ENCODE data around the gene TOE1. TPM values are rescaled to one million over a fixed set of nuclear protein-coding genes. Genes with fewer than 3 reads are reported as not detected.
"Not testable (repeated sequence)": the region's sequence is repeated elsewhere in the genome, so short reads cannot be mapped to it uniquely, and the experiment has no call there.

Gene TOE1
- total RNA-seq, 2 experiments from 2014 or later, result 54.8 to 54.9 TPM

DNA sequence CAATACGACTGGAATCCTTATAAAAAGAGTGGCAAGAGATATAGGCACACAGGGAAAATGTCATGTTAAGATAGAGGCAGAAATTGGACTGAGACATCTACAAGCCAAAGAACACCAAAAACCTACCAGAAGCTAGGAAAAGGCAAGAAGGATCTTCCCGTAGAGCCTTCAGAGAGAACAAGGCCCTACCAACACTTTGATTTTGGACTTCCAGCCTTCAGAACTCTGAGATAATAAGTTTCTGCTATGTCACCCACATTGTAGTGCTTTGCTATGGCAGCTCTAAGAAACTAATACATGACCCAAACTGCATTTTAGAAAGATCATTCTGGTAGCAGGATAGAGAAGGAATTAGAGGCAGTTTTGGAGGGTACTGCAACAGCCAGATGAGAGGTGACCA lies 24.3 kb downstream of the TOE1 start:
- Mint-ChIP-seq H3K4me1 (peaks cover 8% of the 10 kb centered on the region), H3K4me3 (no peak overlapping the region), H3K9me3 (no peaks in the 10 kb centered on the region), H3K36me3 (no peaks in the 10 kb centered on the region), H3K27ac (no peak overlapping the region), H3K27me3 (no peaks in the 10 kb centered on the region)
- DNase-seq, result no peak

- H3K4me3 Mint-ChIP-seq, result no peak overlapping the region
- no peak for DNase-seq
- H3K9me3 Mint-ChIP-seq, result no peaks in the 10 kb centered on the region
- peaks cover 6% of the 10 kb centered on the region for H3K4me1 Mint-ChIP-seq
- no peaks in the 10 kb centered on the region for H3K36me3 Mint-ChIP-seq
- no peaks in the 10 kb centered on the region for H3K27me3 Mint-ChIP-seq
- H3K27ac Mint-ChIP-seq, result no peak overlapping the region
Observed at GRCh38 chr1:45365051-45365450, 25.1 kb downstream of the TOE1 start.

DNA sequence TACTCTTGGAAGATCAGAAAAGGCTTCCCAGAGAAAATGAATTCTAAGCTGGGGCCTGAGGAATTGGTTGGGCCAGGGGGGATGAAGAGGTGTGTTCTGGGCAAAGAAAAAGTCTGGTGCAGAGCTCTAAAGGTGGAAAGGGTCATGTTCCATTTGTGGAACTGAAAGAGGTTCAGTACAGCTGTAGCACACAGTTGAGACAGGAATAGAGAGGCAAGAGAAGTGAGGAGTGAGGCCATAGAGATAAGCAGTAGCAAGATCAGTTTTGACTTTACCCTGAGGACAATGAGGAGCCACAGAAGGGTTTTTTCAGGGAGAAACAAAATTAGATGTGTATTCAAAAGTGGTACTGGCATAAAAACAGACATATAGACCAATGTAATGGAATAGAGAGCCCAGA lies 30.6 kb downstream of the TOE1 start:
- peaks cover 3% of the 10 kb centered on the region for H3K4me1 Mint-ChIP-seq
- H3K4me3 Mint-ChIP-seq, result no peak overlapping the region
- no peaks in the 10 kb centered on the region for H3K27me3 Mint-ChIP-seq
- no peaks in the 10 kb centered on the region for H3K36me3 Mint-ChIP-seq
- DNase-seq, result no peak
- H3K27ac Mint-ChIP-seq, result no peak overlapping the region
- H3K9me3 Mint-ChIP-seq, result no peaks in the 10 kb centered on the region

DNA sequence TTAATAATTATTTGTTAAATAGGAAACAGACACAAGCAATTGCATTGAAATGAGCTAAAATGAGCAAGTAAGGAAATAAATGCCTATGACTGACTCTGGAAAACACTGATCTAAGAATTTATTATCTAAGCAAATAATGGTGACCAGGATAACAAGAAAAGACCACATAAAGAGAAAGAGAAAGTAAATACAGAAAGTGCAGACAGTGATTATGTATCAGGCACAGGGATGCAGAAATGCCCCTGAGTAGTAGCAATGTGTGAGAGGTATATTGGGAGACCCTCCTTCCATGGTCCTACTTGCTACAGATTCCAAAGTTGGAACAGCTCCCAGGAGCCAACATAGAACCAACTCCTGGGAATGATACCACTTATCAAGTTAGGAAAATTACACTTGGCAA lies 33.6 kb downstream of the TOE1 start:
- no peak overlapping the region for H3K4me3 Mint-ChIP-seq
- H3K36me3 Mint-ChIP-seq, result peaks cover 2% of the 10 kb centered on the region
- H3K9me3 Mint-ChIP-seq, result no peaks in the 10 kb centered on the region
- no peak for DNase-seq
- no peak overlapping the region for H3K27ac Mint-ChIP-seq
- H3K4me1 Mint-ChIP-seq, result peaks cover 3% of the 10 kb centered on the region
- no peaks in the 10 kb centered on the region for H3K27me3 Mint-ChIP-seq

DNA sequence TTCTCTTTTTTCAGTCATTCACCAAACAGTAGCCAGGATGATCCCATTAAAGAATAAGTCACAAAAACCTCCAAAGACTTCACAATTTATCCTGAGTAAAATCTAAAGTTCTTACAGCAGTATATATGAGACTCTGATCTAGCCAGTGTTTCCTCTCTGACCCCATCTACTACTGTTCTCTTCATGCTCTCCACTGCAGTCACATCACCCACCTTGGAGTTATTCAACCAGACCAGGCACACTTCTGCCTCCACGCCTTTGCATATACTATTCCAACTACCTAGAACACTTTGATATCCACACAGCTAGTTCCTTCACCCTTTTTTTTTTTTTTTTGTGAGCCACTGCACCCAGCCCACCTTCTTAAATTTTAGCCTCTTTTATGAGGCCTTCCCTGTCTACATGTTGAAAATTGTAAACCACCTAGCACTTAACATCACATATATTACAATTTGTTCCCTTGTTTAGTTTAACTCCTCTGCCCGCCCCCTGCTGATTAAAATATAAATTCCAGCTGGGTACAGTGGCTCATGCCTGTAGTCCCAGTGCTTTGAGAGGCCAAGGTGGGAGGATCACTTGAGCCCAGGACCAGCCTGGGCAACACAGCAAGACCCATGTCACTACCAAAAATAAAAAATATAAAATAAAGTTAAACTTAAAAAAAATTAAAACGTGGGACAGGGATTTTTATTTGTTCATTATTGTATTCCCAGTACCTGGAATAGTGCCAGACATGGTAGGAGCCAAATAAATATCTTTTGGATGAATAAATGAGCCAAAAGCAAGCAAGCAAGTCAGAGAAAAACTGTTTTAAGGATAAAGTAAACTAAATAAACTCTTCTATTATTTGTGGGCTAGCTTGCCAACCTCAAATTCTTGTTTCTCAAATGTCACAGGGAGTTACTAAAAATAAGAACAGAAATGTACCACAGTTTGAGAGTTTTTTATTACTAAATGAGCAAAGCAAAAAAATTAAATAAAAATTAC lies 35.4 kb downstream of the TOE1 start:
- DNase-seq, result no peak
- peaks cover 3% of the 10 kb centered on the region for H3K4me1 Mint-ChIP-seq
- no peaks in the 10 kb centered on the region for H3K9me3 Mint-ChIP-seq
- peaks cover 2% of the 10 kb centered on the region for H3K36me3 Mint-ChIP-seq
- H3K27ac Mint-ChIP-seq, result no peak overlapping the region
- no peak overlapping the region for H3K4me3 Mint-ChIP-seq
- no peaks in the 10 kb centered on the region for H3K27me3 Mint-ChIP-seq

GRCh38 chr1:45378184-45378583 lies 38.2 kb downstream of the TOE1 start:
- no peak overlapping the region for H3K27ac Mint-ChIP-seq
- H3K9me3 Mint-ChIP-seq, result no peaks in the 10 kb centered on the region
- H3K27me3 Mint-ChIP-seq, result no peaks in the 10 kb centered on the region
- no peak for DNase-seq
- no peaks in the 10 kb centered on the region for H3K4me1 Mint-ChIP-seq
- H3K4me3 Mint-ChIP-seq, result no peak overlapping the region
- peaks cover 2% of the 10 kb centered on the region for H3K36me3 Mint-ChIP-seq

GRCh38 chr1:45379524-45379923 lies 39.6 kb downstream of the TOE1 start:
- H3K36me3 Mint-ChIP-seq, result peaks cover 2% of the 10 kb centered on the region
- H3K9me3 Mint-ChIP-seq, result no peaks in the 10 kb centered on the region
- H3K4me1 Mint-ChIP-seq, result no peaks in the 10 kb centered on the region
- H3K4me3 Mint-ChIP-seq, result no peak overlapping the region
- DNase-seq, result no peak
- no peaks in the 10 kb centered on the region for H3K27me3 Mint-ChIP-seq
- no peak overlapping the region for H3K27ac Mint-ChIP-seq

DNA sequence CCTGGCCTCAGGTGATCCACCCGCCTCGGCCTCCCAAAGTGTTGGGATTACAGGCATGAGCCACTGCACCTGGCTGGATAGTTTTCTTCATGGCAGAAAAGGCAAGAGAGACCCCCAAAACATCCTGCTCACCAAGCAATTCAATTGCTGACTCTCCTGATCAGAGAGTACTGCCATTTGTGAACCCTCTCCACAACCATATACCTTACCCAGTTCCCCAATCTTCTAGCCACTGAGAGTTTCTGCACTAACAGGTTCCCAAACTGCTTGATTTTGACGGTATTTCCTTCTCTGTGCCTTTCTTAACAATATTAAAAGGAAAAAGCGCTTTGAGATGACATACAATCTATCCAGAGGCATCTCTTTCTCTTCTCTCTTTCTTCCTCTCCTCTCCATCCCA lies 40.2 kb downstream of the TOE1 start:
- DNase-seq, result no peak
- no peak overlapping the region for H3K27ac Mint-ChIP-seq
- no peaks in the 10 kb centered on the region for H3K4me1 Mint-ChIP-seq
- peaks cover 2% of the 10 kb centered on the region for H3K36me3 Mint-ChIP-seq
- no peaks in the 10 kb centered on the region for H3K9me3 Mint-ChIP-seq
- no peak overlapping the region for H3K4me3 Mint-ChIP-seq
- no peaks in the 10 kb centered on the region for H3K27me3 Mint-ChIP-seq

- H3K27me3 Mint-ChIP-seq, result no peaks in the 10 kb centered on the region
- peaks cover 2% of the 10 kb centered on the region for H3K36me3 Mint-ChIP-seq
- DNase-seq, result no peak
- no peaks in the 10 kb centered on the region for H3K9me3 Mint-ChIP-seq
- no peaks in the 10 kb centered on the region for H3K4me1 Mint-ChIP-seq
- no peak overlapping the region for H3K4me3 Mint-ChIP-seq
- H3K27ac Mint-ChIP-seq, result no peak overlapping the region
Observed at GRCh38 chr1:45380730-45381129, 40.8 kb downstream of the TOE1 start.

GRCh38 chr1:45381243-45381642 lies 41.3 kb downstream of the TOE1 start:
- DNase-seq, result no peak
- no peaks in the 10 kb centered on the region for H3K9me3 Mint-ChIP-seq
- H3K27ac Mint-ChIP-seq, result no peak overlapping the region
- H3K4me3 Mint-ChIP-seq, result no peak overlapping the region
- H3K4me1 Mint-ChIP-seq, result no peaks in the 10 kb centered on the region
- peaks cover 2% of the 10 kb centered on the region for H3K36me3 Mint-ChIP-seq
- H3K27me3 Mint-ChIP-seq, result no peaks in the 10 kb centered on the region

- Mint-ChIP-seq H3K36me3 (no peaks in the 10 kb centered on the region), H3K27ac (no peak overlapping the region), H3K4me3 (no peak overlapping the region), H3K27me3 (no peaks in the 10 kb centered on the region), H3K4me1 (no peaks in the 10 kb centered on the region), H3K9me3 (no peaks in the 10 kb centered on the region)
- no peak for DNase-seq
Observed at GRCh38 chr1:45383191-45383590, 43.2 kb downstream of the TOE1 start.

- H3K9me3 Mint-ChIP-seq, H3K4me3 Mint-ChIP-seq, H3K4me1 Mint-ChIP-seq, H3K27me3 Mint-ChIP-seq, DNase-seq, H3K27ac Mint-ChIP-seq, H3K36me3 Mint-ChIP-seq: not testable (repeated sequence)
Observed at GRCh38 chr1:45384213-45384612, 44.2 kb downstream of the TOE1 start.

DNA sequence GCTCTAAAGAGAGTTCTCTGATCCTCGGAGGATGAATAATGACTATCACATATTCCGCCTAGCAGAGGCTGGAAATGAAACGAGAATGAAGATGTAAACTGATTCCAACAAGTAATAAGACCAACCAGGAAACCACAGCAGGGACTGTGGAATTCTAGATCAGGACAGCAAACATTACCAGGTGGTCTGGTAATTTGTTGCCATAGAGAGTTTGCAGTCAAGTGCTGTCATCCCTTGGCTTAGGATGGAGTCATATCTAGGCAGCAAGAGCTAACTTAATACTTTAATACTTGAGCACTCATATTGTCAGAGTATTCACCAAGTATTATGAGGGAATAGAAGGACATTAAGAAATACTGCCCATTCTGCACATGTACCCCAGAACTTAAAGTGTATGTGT lies 45.3 kb downstream of the TOE1 start:
- no peaks in the 10 kb centered on the region for H3K4me1 Mint-ChIP-seq
- no peak for DNase-seq
- H3K36me3 Mint-ChIP-seq, result no peaks in the 10 kb centered on the region
- no peak overlapping the region for H3K4me3 Mint-ChIP-seq
- no peak overlapping the region for H3K27ac Mint-ChIP-seq
- H3K9me3 Mint-ChIP-seq, result no peaks in the 10 kb centered on the region
- no peaks in the 10 kb centered on the region for H3K27me3 Mint-ChIP-seq

GRCh38 chr1:45386219-45386618 lies 46.2 kb downstream of the TOE1 start:
- H3K36me3 Mint-ChIP-seq, result no peaks in the 10 kb centered on the region
- H3K4me1 Mint-ChIP-seq, result no peaks in the 10 kb centered on the region

More at GRCh38 chr1:45386219-45386618, 46.2 kb downstream of the TOE1 start:
- no peak for DNase-seq
- no peak overlapping the region for H3K4me3 Mint-ChIP-seq
- no peaks in the 10 kb centered on the region for H3K9me3 Mint-ChIP-seq
- no peak overlapping the region for H3K27ac Mint-ChIP-seq
- H3K27me3 Mint-ChIP-seq, result no peaks in the 10 kb centered on the region
